22Rv1 (cell line): ENCODE data around the gene ENPP7.

Source experiments
- ZFX ChIP-seq: fragments of 450-650 bp; IDR thresholded peaks from 2 replicates; pipeline ENCODE4 v1.6.1; 2017; ENCODE audit warnings: antibody characterized with exemption, borderline replicate concordance
- TF ChIP-seq, protein P1 (sequence below): fragments of 450-650 bp; IDR thresholded peaks from 2 replicates; pipeline ENCODE4 v1.5.1; 2017; ENCODE audit warnings: mild to moderate bottlenecking

DNA sequence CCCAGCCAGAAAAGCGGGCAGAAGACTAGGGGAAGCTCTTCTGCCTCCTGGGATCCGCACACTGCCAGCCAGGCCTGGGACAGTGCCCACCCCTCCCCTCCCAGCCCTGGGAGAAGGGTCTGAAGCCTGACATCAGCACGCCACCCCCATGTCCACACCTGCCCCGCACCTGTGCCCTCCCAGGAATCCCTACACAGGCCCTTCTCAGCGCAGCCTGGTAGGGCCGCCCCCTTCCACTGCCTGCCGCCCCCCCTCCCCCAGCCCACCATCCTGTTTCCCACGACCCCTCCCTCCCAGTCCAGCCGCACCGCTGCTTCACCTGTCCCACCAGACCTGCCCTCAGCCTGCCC, 10.6 kb downstream of the ENPP7 start:
- TF ChIP-seq, protein P1, sequence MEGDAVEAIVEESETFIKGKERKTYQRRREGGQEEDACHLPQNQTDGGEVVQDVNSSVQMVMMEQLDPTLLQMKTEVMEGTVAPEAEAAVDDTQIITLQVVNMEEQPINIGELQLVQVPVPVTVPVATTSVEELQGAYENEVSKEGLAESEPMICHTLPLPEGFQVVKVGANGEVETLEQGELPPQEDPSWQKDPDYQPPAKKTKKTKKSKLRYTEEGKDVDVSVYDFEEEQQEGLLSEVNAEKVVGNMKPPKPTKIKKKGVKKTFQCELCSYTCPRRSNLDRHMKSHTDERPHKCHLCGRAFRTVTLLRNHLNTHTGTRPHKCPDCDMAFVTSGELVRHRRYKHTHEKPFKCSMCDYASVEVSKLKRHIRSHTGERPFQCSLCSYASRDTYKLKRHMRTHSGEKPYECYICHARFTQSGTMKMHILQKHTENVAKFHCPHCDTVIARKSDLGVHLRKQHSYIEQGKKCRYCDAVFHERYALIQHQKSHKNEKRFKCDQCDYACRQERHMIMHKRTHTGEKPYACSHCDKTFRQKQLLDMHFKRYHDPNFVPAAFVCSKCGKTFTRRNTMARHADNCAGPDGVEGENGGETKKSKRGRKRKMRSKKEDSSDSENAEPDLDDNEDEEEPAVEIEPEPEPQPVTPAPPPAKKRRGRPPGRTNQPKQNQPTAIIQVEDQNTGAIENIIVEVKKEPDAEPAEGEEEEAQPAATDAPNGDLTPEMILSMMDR = no peak
- no peak for TF ChIP-seq ZFX
